22Rv1 (cell line): Measurements from ENCODE around the gene SP5.

Experiments used
- CTCF ChIP-seq: fragments of 450-650 bp; IDR thresholded peaks from 2 replicates; pipeline ENCODE4 v1.5.1; 2017; ENCODE audit warnings: mild to moderate bottlenecking
- ZFX ChIP-seq: fragments of 450-650 bp; IDR thresholded peaks from 2 replicates; pipeline ENCODE4 v1.6.1; 2017; ENCODE audit warnings: antibody characterized with exemption, borderline replicate concordance

GRCh38 chr2:170743530-170744239 is 28.5 kb downstream of the SP5 start:
- TF ChIP-seq CTCF (no peak), ZFX (no peak)
